Activated CD8-positive, alpha-beta T cell treated with anti-CD3 and anti-CD28 coated beads for 36 hours (primary cell): ENCODE results near the gene PDZRN4. TPM values are rescaled to one million over a fixed set of nuclear protein-coding genes. Genes with fewer than 3 reads are reported as not detected.

Experiments used
- ATAC-seq: fragments of 200-7000 bp; cut with Tn5 transposase; one replicate; pipeline ENCODE4 v1.10.0; 2021; ENCODE audit warnings: mild to moderate bottlenecking, moderate library complexity
- CTCF ChIA-PET: fragments of 350-600 bp; sonication (Branson Sonifier 250); formaldehyde crosslinking; loops from one replicate; lab custom pipeline; 2021; ENCODE audit warnings: antibody characterized with exemption; lab: Charles Lee
- POLR2A ChIA-PET: fragments of 350-600 bp; sonication (Branson Sonifier 250); formaldehyde crosslinking; loops from one replicate; lab custom pipeline; 2021; ENCODE audit warnings: antibody characterized with exemption; lab: Charles Lee
- DNase-seq: peaks from one replicate; pipeline ENCODE4 v3.0.0-alpha.2; 2020
- H3K27ac Mint-ChIP-seq: one replicate; pipeline ENCODE4 v1.8.0; 2021; ENCODE audit warnings: mild to moderate bottlenecking, mixed read lengths
- H3K27me3 Mint-ChIP-seq: one replicate; pipeline ENCODE4 v1.8.0; 2021; ENCODE audit warnings: mixed read lengths
- H3K36me3 Mint-ChIP-seq: one replicate; pipeline ENCODE4 v1.8.0; 2021; ENCODE audit warnings: low read depth, mixed read lengths
- H3K4me1 Mint-ChIP-seq: one replicate; pipeline ENCODE4 v1.8.0; 2021; ENCODE audit warnings: low read depth, mixed read lengths
- H3K4me3 Mint-ChIP-seq: one replicate; pipeline ENCODE4 v1.8.0; 2021; ENCODE audit warnings: mild to moderate bottlenecking, moderate library complexity, mixed read lengths
- H3K9me3 Mint-ChIP-seq: one replicate; pipeline ENCODE4 v1.8.0; 2021; ENCODE audit warnings: mixed read lengths
- CTCF ChIP-seq: fragments of 200-600 bp; IDR thresholded peaks from one replicate; pipeline ENCODE4 v1.8.0; 2022; ENCODE audit warnings: antibody characterized with exemption, mild to moderate bottlenecking
- intact Hi-C: fragments of 100-400 bp; cut with micrococcal nuclease; formaldehyde crosslinking; loops from one replicate; pipeline ENCODE4 v1.10.0; 2022
- total RNA-seq, 2 experiments: library from RNA; stranded (reverse); gene quantifications; one replicate each; pipeline ENCODE4 v1.2.3, GENCODE V29; 2021

PDZRN4 gene
- total RNA-seq = not detected

GRCh38 chr12:41188058-41188840 is at the start of gene PDZRN4:
Gene PDZRN4, plus strand, starts transcription at chr12:41188320.
- ATAC-seq = no peak
- Mint-ChIP-seq H3K4me1 (no peaks in the 10 kb centered on the region), H3K27me3 (peaks cover 34% of the 10 kb centered on the region), H3K27ac (no peak within 1 kb of the TSS), H3K9me3 (no peaks in the 10 kb centered on the region), H3K36me3 (no peaks in the 10 kb centered on the region), H3K4me3 (no peak within 1 kb of the TSS)
- intact Hi-C loops = no loop called here
- DNase-seq = no peak
- ChIA-PET POLR2A (no interaction called here), CTCF (interaction anchor here (0.6 kb wide), 1 partner anchor 38 kb away, joined by 3 read pairs; no protein-coding TSS in a partner anchor)
- TF ChIP-seq CTCF = no peak

- ChIA-PET CTCF (no interaction called here), POLR2A (no interaction called here)
- no peak for TF ChIP-seq CTCF
- H3K9me3 Mint-ChIP-seq = peaks cover 5% of the 10 kb centered on the region
- H3K36me3 Mint-ChIP-seq = no peaks in the 10 kb centered on the region
- intact Hi-C loops = no loop called here
- no peaks in the 10 kb centered on the region for H3K4me1 Mint-ChIP-seq
- no peak overlapping the region for H3K27ac Mint-ChIP-seq
- DNase-seq (no peak), ATAC-seq (no peak)
- H3K4me3 Mint-ChIP-seq = no peak overlapping the region
- no peaks in the 10 kb centered on the region for H3K27me3 Mint-ChIP-seq
These were observed 48.0 kb upstream of the PDZRN4 start for GRCh38 chr12:41140117-41140516.

- peaks cover 5% of the 10 kb centered on the region for H3K9me3 Mint-ChIP-seq
- TF ChIP-seq CTCF = no peak
- no peaks in the 10 kb centered on the region for H3K36me3 Mint-ChIP-seq
- ATAC-seq (no peak), DNase-seq (no peak)
- ChIA-PET CTCF (no interaction called here), POLR2A (no interaction called here)
- H3K27me3 Mint-ChIP-seq = no peaks in the 10 kb centered on the region
- intact Hi-C loops = no loop called here
- no peak overlapping the region for H3K27ac Mint-ChIP-seq
- H3K4me1 Mint-ChIP-seq = no peaks in the 10 kb centered on the region
- H3K4me3 Mint-ChIP-seq = no peak overlapping the region
These were observed 47.0 kb upstream of the PDZRN4 start for GRCh38 chr12:41141104-41141503.

- Mint-ChIP-seq H3K4me1 (no peaks in the 10 kb centered on the region), H3K36me3 (no peaks in the 10 kb centered on the region), H3K4me3 (no peak overlapping the region), H3K27me3 (no peaks in the 10 kb centered on the region), H3K9me3 (peaks cover 5% of the 10 kb centered on the region), H3K27ac (no peak overlapping the region)
- intact Hi-C loops = no loop called here
- TF ChIP-seq CTCF = no peak
- no peak for ATAC-seq
- no peak for DNase-seq
- POLR2A ChIA-PET = no interaction called here
- CTCF ChIA-PET = no interaction called here
These were observed 45.7 kb upstream of the PDZRN4 start for GRCh38 chr12:41142376-41142775.

- CTCF ChIA-PET = no interaction called here
- DNase-seq (no peak), ATAC-seq (no peak)
- TF ChIP-seq CTCF = no peak
- no peaks in the 10 kb centered on the region for H3K36me3 Mint-ChIP-seq
- H3K4me3 Mint-ChIP-seq = no peak overlapping the region
- no peak overlapping the region for H3K27ac Mint-ChIP-seq
- no peaks in the 10 kb centered on the region for H3K27me3 Mint-ChIP-seq
- no peaks in the 10 kb centered on the region for H3K4me1 Mint-ChIP-seq
- intact Hi-C loops = no loop called here
- POLR2A ChIA-PET = no interaction called here
- no peaks in the 10 kb centered on the region for H3K9me3 Mint-ChIP-seq
These were observed 36.3 kb upstream of the PDZRN4 start for GRCh38 chr12:41151793-41152192.
